Retinal pigment epithelial cell (primary cell): Measurements from ENCODE around the gene GAREM1.
"Not testable (repeated sequence)": the region's sequence is repeated elsewhere in the genome, so short reads cannot be mapped to it uniquely, and the experiment has no call there.

Experiments
- DNase-seq: peaks from one replicate; pipeline ENCODE4 v3.0.0-alpha.2; 2010; ENCODE audit warnings: low read depth
- H3K4me3 ChIP-seq: 2 replicates; pipeline ENCODE4 v1.5.1; 2011; ENCODE audit warnings: mild to moderate bottlenecking, low read length, control low read depth, moderate library complexity
- CTCF ChIP-seq: conservative IDR thresholded peaks from 2 replicates; pipeline ENCODE4 v1.5.1; 2011; ENCODE audit warnings: low read depth, low read length, control low read depth, inconsistent platforms

The GAREM1 gene

GRCh38 chr18:32244881-32245280, 225.8 kb downstream of the GAREM1 start:
- DNase-seq = no peak
- no peak for TF ChIP-seq CTCF
- H3K4me3 ChIP-seq = no peak overlapping the region

- TF ChIP-seq CTCF = no peak
- no peak overlapping the region for H3K4me3 ChIP-seq
- no peak for DNase-seq
Measured at GRCh38 chr18:32243358-32243757, 227.3 kb downstream of the GAREM1 start.

GRCh38 chr18:32242395-32242794, 228.3 kb downstream of the GAREM1 start:
- DNase-seq = no peak
- H3K4me3 ChIP-seq = no peak overlapping the region
- no peak for TF ChIP-seq CTCF

- no peak for DNase-seq
- H3K4me3 ChIP-seq = no peak overlapping the region
- no peak for TF ChIP-seq CTCF
Measured at GRCh38 chr18:32238635-32239268, 231.9 kb downstream of the GAREM1 start.

- no peak overlapping the region for H3K4me3 ChIP-seq
- no peak for DNase-seq
- TF ChIP-seq CTCF = no peak
Measured at GRCh38 chr18:32237049-32237448, 233.6 kb downstream of the GAREM1 start.

GRCh38 chr18:32233348-32233747, 237.3 kb downstream of the GAREM1 start:
- not testable (repeated sequence) for DNase-seq, H3K4me3 ChIP-seq

GRCh38 chr18:32219431-32220018, 251.2 kb downstream of the GAREM1 start:
- H3K4me3 ChIP-seq = no peak overlapping the region
- no peak for TF ChIP-seq CTCF
- DNase-seq = no peak
